Mesenchymal stem cell (in vitro differentiated cells and primary cell): ENCODE data around the gene KCNN3.
A peak's percentile ranks its signal among the peaks of the same experiment; 100 is the strongest.

Experiments used
- DNase-seq: peaks from one replicate; pipeline ENCODE4 v3.0.0-alpha.2; 2013
- H2AFZ ChIP-seq: one replicate; pipeline ENCODE4 v1.6.1; 2013; ENCODE audit warnings: low read depth, mild to moderate bottlenecking, control low read depth, inconsistent platforms, low read length, moderate library complexity
- H2AK5ac ChIP-seq: 2 replicates; pipeline ENCODE4 v1.6.1; 2013; ENCODE audit warnings: low read length, moderate library complexity, mild to moderate bottlenecking, inconsistent platforms; ENCODE audit not compliant: severe bottlenecking
- H2BK120ac ChIP-seq: one replicate; pipeline ENCODE4 v1.6.1; 2013; ENCODE audit warnings: low read depth, mild to moderate bottlenecking, inconsistent platforms, low read length, moderate library complexity
- H2BK12ac ChIP-seq, 2 experiments: one replicate each; pipeline ENCODE4 v1.6.1; 2013; ENCODE audit warnings: inconsistent platforms in 2 of 2, low read length in 2 of 2, mild to moderate bottlenecking in 2 of 2, moderate library complexity in 2 of 2, control low read depth in 1 of 2
- H2BK15ac ChIP-seq: one replicate; pipeline ENCODE4 v1.6.1; 2013; ENCODE audit warnings: mild to moderate bottlenecking, low read depth, inconsistent platforms; ENCODE audit not compliant: poor library complexity, severe bottlenecking
- H2BK5ac ChIP-seq: 2 replicates; pipeline ENCODE4 v1.6.1; 2013; ENCODE audit warnings: low read depth, mild to moderate bottlenecking, low read length, control low read depth, inconsistent platforms; ENCODE audit not compliant: poor library complexity, severe bottlenecking
- H3K14ac ChIP-seq, 2 experiments: one replicate each; pipeline ENCODE4 v1.6.1; 2013; ENCODE audit warnings: inconsistent platforms in 2 of 2, low read length in 2 of 2, control low read depth in 1 of 2, mild to moderate bottlenecking in 1 of 2, moderate library complexity in 1 of 2
- H3K18ac ChIP-seq, 2 experiments: one replicate each; pipeline ENCODE4 v1.6.1; 2013; ENCODE audit warnings: inconsistent platforms in 2 of 2, low read length in 2 of 2, control low read depth in 1 of 2, low read depth in 1 of 2, mild to moderate bottlenecking in 1 of 2
- H3K23ac ChIP-seq, 2 experiments: one replicate each; pipeline ENCODE4 v1.6.1; 2013; ENCODE audit warnings: inconsistent platforms in 2 of 2, low read length in 2 of 2, mild to moderate bottlenecking in 2 of 2, moderate library complexity in 2 of 2, control low read depth in 1 of 2
- H3K27ac ChIP-seq: 2 replicates; pipeline ENCODE4 v1.5.1; 2013; ENCODE audit warnings: mild to moderate bottlenecking, moderate library complexity, low read length, control low read depth, inconsistent platforms; ENCODE audit not compliant: poor library complexity, severe bottlenecking
- H3K27me3 ChIP-seq, 2 experiments: 2 replicates each; pipeline versions ENCODE4 v1.6.1 to v1.7.0; 2013; ENCODE audit warnings: low read length in 2 of 2, mild to moderate bottlenecking in 2 of 2, moderate library complexity in 2 of 2, control low read depth in 1 of 2, inconsistent platforms in 1 of 2; ENCODE audit not compliant: control insufficient read depth in 1 of 2, insufficient read depth in 1 of 2
- H3K36me3 ChIP-seq, 2 experiments: 2 replicates each; pipeline versions ENCODE4 v1.6.1 to v1.7.0; 2013; ENCODE audit warnings: low read length in 2 of 2, control low read depth in 1 of 2, inconsistent platforms in 1 of 2, low read depth in 1 of 2, mild to moderate bottlenecking in 1 of 2; ENCODE audit not compliant: insufficient read depth in 2 of 2, control insufficient read depth in 1 of 2
- H3K4ac ChIP-seq, 2 experiments: one replicate each; pipeline ENCODE4 v1.6.1; 2013; ENCODE audit warnings: inconsistent platforms in 2 of 2, low read length in 2 of 2, mild to moderate bottlenecking in 2 of 2, moderate library complexity in 2 of 2, control low read depth in 1 of 2, low read depth in 1 of 2
- H3K4me1 ChIP-seq: 2 replicates; pipeline ENCODE4 v1.6.1; 2013; ENCODE audit warnings: low read depth, low read length, control low read depth; ENCODE audit not compliant: control insufficient read depth, insufficient read depth
- H3K4me2 ChIP-seq: 2 replicates; pipeline ENCODE4 v1.6.1; 2013; ENCODE audit warnings: low read length, mild to moderate bottlenecking, inconsistent platforms; ENCODE audit not compliant: poor library complexity, severe bottlenecking
- H3K4me3 ChIP-seq, 2 experiments: 2 replicates each; pipeline versions ENCODE4 v1.5.1 to v1.7.0; 2013; ENCODE audit warnings: low read length in 2 of 2, mild to moderate bottlenecking in 2 of 2, control low read depth in 1 of 2, low read depth in 1 of 2; ENCODE audit not compliant: insufficient read depth in 1 of 2
- H3K79me1 ChIP-seq: replicated peaks from 2 replicates; pipeline ENCODE4 v1.6.1; 2013; ENCODE audit warnings: mild to moderate bottlenecking, control low read depth, low read length, inconsistent platforms; ENCODE audit not compliant: poor library complexity, severe bottlenecking
- H3K9ac ChIP-seq: 2 replicates; pipeline ENCODE4 v1.7.0; 2013; ENCODE audit warnings: mild to moderate bottlenecking, low read length, moderate library complexity
- H3K9me3 ChIP-seq: 2 replicates; pipeline ENCODE4 v1.7.0; 2013; ENCODE audit warnings: mild to moderate bottlenecking, low read length; ENCODE audit not compliant: control insufficient read depth
- H4K8ac ChIP-seq: one replicate; pipeline ENCODE4 v1.6.1; 2013; ENCODE audit warnings: inconsistent platforms, mild to moderate bottlenecking, low read length, moderate library complexity
- H4K91ac ChIP-seq: one replicate; pipeline ENCODE4 v1.6.1; 2013; ENCODE audit warnings: mild to moderate bottlenecking, low read length, inconsistent platforms
- WGBS: methylation state at CpG from one replicate; pipeline ENCODE4 v1.1.7; 2013; ENCODE audit warnings: mixed read lengths; 5-methylcytosine and 5-hydroxymethylcytosine counted together

The KCNN3 gene

GRCh38 chr1:154861607-154862094 is 8.4 kb downstream of the KCNN3 start:
- H3K4me3 ChIP-seq, result no peak overlapping the region
- no peaks in the 10 kb centered on the region for H3K36me3 ChIP-seq
- peak overlapping the region; percentile 29 to 57 for H3K4ac ChIP-seq
- H4K8ac ChIP-seq, result peak overlapping the region; percentile 86
- no peaks in the 10 kb centered on the region for H3K79me1 ChIP-seq
- peak overlapping the region; percentile 29 for H2BK120ac ChIP-seq
- peaks cover 2 to 73% of the 10 kb centered on the region in 2 experiments for H3K27me3 ChIP-seq
- DNase-seq, result peak; percentile 89
- H3K4me1 ChIP-seq, result peaks cover 13% of the 10 kb centered on the region
- H3K14ac ChIP-seq, result no peak overlapping the region
- no peak overlapping the region for H3K27ac ChIP-seq
- peak overlapping the region; percentile 76 for H4K91ac ChIP-seq
- H3K18ac ChIP-seq, result peak overlapping the region in 1 of 2 experiments; percentile 87
- H3K9ac ChIP-seq, result no peak overlapping the region
- no peak overlapping the region for H3K4me2 ChIP-seq
- no peaks in the 10 kb centered on the region for H3K9me3 ChIP-seq
- H2AFZ ChIP-seq, result no peak overlapping the region
- peak overlapping the region; percentile 29 for H2BK15ac ChIP-seq
- WGBS, result 68% methylated on average over 12 of the region's 12 CpGs
- H3K23ac ChIP-seq, result no peak overlapping the region
- H2AK5ac ChIP-seq, result no peak overlapping the region
- H2BK5ac ChIP-seq, result no peak overlapping the region
- peak overlapping the region in 1 of 2 experiments; percentile 4 for H2BK12ac ChIP-seq

- no peak overlapping the region for H2BK15ac ChIP-seq
- H3K18ac ChIP-seq, result peak overlapping the region; percentile 0 to 28
- peak overlapping the region; percentile 58 for H4K91ac ChIP-seq
These were observed 9.8 kb downstream of the KCNN3 start for GRCh38 chr1:154860156-154860870.

GRCh38 chr1:154859786-154860155 is 10.3 kb downstream of the KCNN3 start:
- Histone ChIP-seq H3K27me3 (peaks cover 5 to 62% of the 10 kb centered on the region in 2 experiments), H3K79me1 (no peaks in the 10 kb centered on the region), H2AFZ (no peak overlapping the region), H2BK15ac (no peak overlapping the region), H2BK120ac (no peak overlapping the region), H3K4me2 (no peak overlapping the region), H3K9me3 (no peaks in the 10 kb centered on the region), H3K4me1 (peaks cover 9% of the 10 kb centered on the region), H2BK5ac (no peak overlapping the region), H4K8ac (no peak overlapping the region), H3K4me3 (no peak overlapping the region), H4K91ac (no peak overlapping the region), H3K27ac (no peak overlapping the region), H2AK5ac (no peak overlapping the region), H2BK12ac (peak overlapping the region; percentile 21 to 56), H3K18ac (peak overlapping the region in 1 of 2 experiments; percentile 18), H3K9ac (no peak overlapping the region), H3K36me3 (no peaks in the 10 kb centered on the region), H3K14ac (no peak overlapping the region), H3K23ac (no peak overlapping the region), H3K4ac (no peak overlapping the region)
- no peak for DNase-seq
- 95% methylated on average over 2 of the region's 2 CpGs for WGBS

More at GRCh38 chr1:154860156-154860870, 9.8 kb downstream of the KCNN3 start:
- Histone ChIP-seq H3K9ac (no peak overlapping the region), H3K4me3 (no peak overlapping the region), H3K36me3 (no peaks in the 10 kb centered on the region), H2BK5ac (no peak overlapping the region), H2AK5ac (no peak overlapping the region), H3K4me2 (no peak overlapping the region), H4K8ac (peak overlapping the region; percentile 57), H3K4me1 (peaks cover 9% of the 10 kb centered on the region), H3K4ac (no peak overlapping the region), H3K14ac (no peak overlapping the region), H3K23ac (no peak overlapping the region), H2AFZ (no peak overlapping the region), H3K27me3 (peaks cover 5 to 66% of the 10 kb centered on the region in 2 experiments), H2BK120ac (no peak overlapping the region), H3K9me3 (no peaks in the 10 kb centered on the region), H2BK12ac (peak overlapping the region; percentile 21 to 56), H3K79me1 (no peaks in the 10 kb centered on the region), H3K27ac (no peak overlapping the region)
- WGBS, result 71% methylated on average over 11 of the region's 12 CpGs
- no peak for DNase-seq

- no peaks in the 10 kb centered on the region for H3K36me3 ChIP-seq
- no peak overlapping the region for H3K4ac ChIP-seq
- no peak overlapping the region for H3K9ac ChIP-seq
- no peaks in the 10 kb centered on the region for H3K79me1 ChIP-seq
- 94% methylated on average over 9 of the region's 9 CpGs for WGBS
- H3K23ac ChIP-seq, result no peak overlapping the region
- no peaks in the 10 kb centered on the region for H3K9me3 ChIP-seq
- no peak overlapping the region for H3K4me3 ChIP-seq
- peak overlapping the region in 1 of 2 experiments; percentile 21 for H2BK12ac ChIP-seq
- H2BK5ac ChIP-seq, result no peak overlapping the region
- peaks cover 9% of the 10 kb centered on the region for H3K4me1 ChIP-seq
- H4K91ac ChIP-seq, result no peak overlapping the region
- DNase-seq, result no peak
- H2BK15ac ChIP-seq, result no peak overlapping the region
- no peak overlapping the region for H2AFZ ChIP-seq
- H3K4me2 ChIP-seq, result no peak overlapping the region
- H3K27me3 ChIP-seq, result peaks cover 5 to 57% of the 10 kb centered on the region in 2 experiments
- peak overlapping the region; percentile 18 to 38 for H3K18ac ChIP-seq
- no peak overlapping the region for H2AK5ac ChIP-seq
- no peak overlapping the region for H3K14ac ChIP-seq
- no peak overlapping the region for H2BK120ac ChIP-seq
- no peak overlapping the region for H4K8ac ChIP-seq
- no peak overlapping the region for H3K27ac ChIP-seq
These were observed 10.8 kb downstream of the KCNN3 start for GRCh38 chr1:154859151-154859785.
